Breast epithelium (tissue), 4 donors: ENCODE data around the gene STARD10. TPM values are rescaled to one million over a fixed set of nuclear protein-coding genes. Genes with fewer than 3 reads are reported as not detected.

Experiments used
- DNase-seq, 2 donors: peaks; one replicate each; pipeline ENCODE4 v3.0.0-alpha.2; 2019; ENCODE audit warnings: low spot score in 2 of 2
- H3K27ac ChIP-seq, 2 donors: fragments of 200-600 bp; sonication (generic) in 1 of 2; one replicate each; pipeline ENCODE4 v1.5.1; 2016 to 2019; ENCODE audit warnings: mild to moderate bottlenecking in 1 of 2
- H3K27me3 ChIP-seq, 2 donors: fragments of 200-600 bp; sonication (generic) in 1 of 2; one replicate each; pipeline versions ENCODE4 v1.5.1 to v1.6.0; 2017 to 2019; ENCODE audit warnings: control low read depth in 1 of 2, mild to moderate bottlenecking in 1 of 2
- H3K36me3 ChIP-seq: fragments of 200-600 bp; one replicate; pipeline ENCODE4 v1.5.1; 2019
- H3K4me1 ChIP-seq, 2 donors: fragments of 200-600 bp; sonication (generic); one replicate each; pipeline ENCODE4 v1.5.1; 2016 to 2019; ENCODE audit warnings: control low read depth in 1 of 2
- H3K4me3 ChIP-seq, 3 donors: fragments of 200-600 bp; sonication (generic); 1 replicate in 2 of 3; 2 replicates in 1 of 3; pipeline ENCODE4 v1.5.1; 2016 to 2019; ENCODE audit warnings: mild to moderate bottlenecking in 3 of 3, moderate library complexity in 2 of 3
- H3K9me3 ChIP-seq, 2 donors: fragments of 200-600 bp; sonication (generic) in 1 of 2; one replicate each; pipeline ENCODE4 v1.5.1; 2016 to 2019; ENCODE audit warnings: control low read depth in 1 of 2
- POLR2A ChIP-seq: fragments of 450-650 bp; IDR thresholded peaks from one replicate; pipeline ENCODE4 v1.6.1; 2016; ENCODE audit warnings: antibody characterized with exemption, mild to moderate bottlenecking, moderate library complexity
- POLR2AphosphoS5 ChIP-seq, 3 donors: sonication (generic); formaldehyde crosslinking; IDR thresholded peaks; one replicate each; pipeline ENCODE4 v1.6.1; 2017; ENCODE audit warnings: antibody characterized with exemption in 3 of 3
- intact Hi-C: fragments of 100-400 bp; cut with DNase I; formaldehyde crosslinking; loops from one replicate; pipeline ENCODE4 v1.15.1; 2023; ENCODE audit warnings: low total_unique reads
- total RNA-seq, 3 donors: library from RNA; depleted of rRNA; stranded (reverse); fragments of >200 nt; gene quantifications; one replicate each; pipeline ENCODE4 v1.1.0, GENCODE V29; 2016
- TF ChIP-seq, protein P1 (sequence below), 3 donors: fragments of 450-650 bp; IDR thresholded peaks; one replicate each; pipeline ENCODE4 v1.5.1; 2016 to 2017; ENCODE audit warnings: antibody characterized with exemption in 3 of 3, mild to moderate bottlenecking in 3 of 3, moderate library complexity in 3 of 3

Gene STARD10
- total RNA-seq, 3 donors from 2014 or later, result 20.6 to 117 (median 93.7) TPM

- TF ChIP-seq POLR2AphosphoS5 (IDR thresholded peaks at IDR 0.05) (no peak), POLR2A (no peak)
- TF ChIP-seq, protein P1, sequence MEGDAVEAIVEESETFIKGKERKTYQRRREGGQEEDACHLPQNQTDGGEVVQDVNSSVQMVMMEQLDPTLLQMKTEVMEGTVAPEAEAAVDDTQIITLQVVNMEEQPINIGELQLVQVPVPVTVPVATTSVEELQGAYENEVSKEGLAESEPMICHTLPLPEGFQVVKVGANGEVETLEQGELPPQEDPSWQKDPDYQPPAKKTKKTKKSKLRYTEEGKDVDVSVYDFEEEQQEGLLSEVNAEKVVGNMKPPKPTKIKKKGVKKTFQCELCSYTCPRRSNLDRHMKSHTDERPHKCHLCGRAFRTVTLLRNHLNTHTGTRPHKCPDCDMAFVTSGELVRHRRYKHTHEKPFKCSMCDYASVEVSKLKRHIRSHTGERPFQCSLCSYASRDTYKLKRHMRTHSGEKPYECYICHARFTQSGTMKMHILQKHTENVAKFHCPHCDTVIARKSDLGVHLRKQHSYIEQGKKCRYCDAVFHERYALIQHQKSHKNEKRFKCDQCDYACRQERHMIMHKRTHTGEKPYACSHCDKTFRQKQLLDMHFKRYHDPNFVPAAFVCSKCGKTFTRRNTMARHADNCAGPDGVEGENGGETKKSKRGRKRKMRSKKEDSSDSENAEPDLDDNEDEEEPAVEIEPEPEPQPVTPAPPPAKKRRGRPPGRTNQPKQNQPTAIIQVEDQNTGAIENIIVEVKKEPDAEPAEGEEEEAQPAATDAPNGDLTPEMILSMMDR (IDR thresholded peaks at IDR 0.05), result no peak
- Histone ChIP-seq H3K9me3 (no peaks in the 10 kb centered on the region), H3K27ac (no peak overlapping the region), H3K4me3 (no peak overlapping the region), H3K36me3 (no peaks in the 10 kb centered on the region), H3K27me3 (no peaks in the 10 kb centered on the region), H3K4me1 (no peaks in the 10 kb centered on the region)
- intact Hi-C loops, result no loop called here
- DNase-seq, result no peak
These were observed 46.5 kb downstream of the STARD10 start for GRCh38 chr11:72747289-72747855.

- Histone ChIP-seq H3K27ac (no peak overlapping the region), H3K36me3 (no peaks in the 10 kb centered on the region), H3K4me3 (no peak overlapping the region), H3K4me1 (no peaks in the 10 kb centered on the region), H3K9me3 (no peaks in the 10 kb centered on the region), H3K27me3 (no peaks in the 10 kb centered on the region)
- TF ChIP-seq POLR2A, result no peak
- TF ChIP-seq, protein P1 (IDR thresholded peaks at IDR 0.05), result no peak
- no peak for TF ChIP-seq POLR2AphosphoS5 (IDR thresholded peaks at IDR 0.05)
- intact Hi-C loops, result no loop called here
- no peak for DNase-seq
These were observed 47.0 kb downstream of the STARD10 start for GRCh38 chr11:72746821-72747220.

DNA sequence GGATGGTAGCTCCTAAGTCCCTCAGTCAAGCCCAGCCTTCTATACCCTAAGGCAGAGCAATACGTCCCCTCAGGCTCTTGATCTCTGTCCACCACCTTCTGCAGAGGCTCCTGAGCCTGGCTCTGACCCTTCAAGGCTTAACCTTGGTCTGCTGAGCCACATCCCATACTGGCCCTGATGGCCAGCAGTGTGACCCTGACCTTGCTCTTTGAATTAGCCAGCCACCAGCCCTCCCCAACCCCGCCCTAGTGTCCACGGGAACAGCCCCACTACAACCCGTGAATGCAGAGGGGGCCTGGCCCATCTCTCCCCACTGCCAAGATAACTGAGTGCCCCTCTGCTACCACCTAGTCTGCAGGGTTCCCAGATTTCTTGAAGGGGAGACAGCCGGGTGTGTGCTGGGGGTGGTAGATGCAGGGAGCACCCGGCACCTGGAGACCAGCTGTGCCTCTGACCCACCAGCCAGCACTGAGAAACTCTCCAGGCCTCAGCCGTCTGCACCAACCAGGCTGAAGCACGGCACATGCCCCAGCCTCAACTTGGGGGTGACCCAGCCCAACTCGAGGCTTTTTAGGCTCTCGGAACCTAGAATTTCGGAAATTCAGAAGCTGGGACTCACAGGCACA, 47.8 kb downstream of the STARD10 start:
- intact Hi-C loops, result no loop called here
- H3K27ac ChIP-seq, result no peak overlapping the region
- no peak for DNase-seq
- TF ChIP-seq POLR2AphosphoS5 (IDR thresholded peaks at IDR 0.05) (no peak), POLR2A (no peak)
- TF ChIP-seq, protein P1 (IDR thresholded peaks at IDR 0.05), result no peak
- no peaks in the 10 kb centered on the region for H3K36me3 ChIP-seq
- H3K4me1 ChIP-seq, result no peaks in the 10 kb centered on the region
- H3K4me3 ChIP-seq, result no peak overlapping the region
- H3K27me3 ChIP-seq, result no peaks in the 10 kb centered on the region
- no peaks in the 10 kb centered on the region for H3K9me3 ChIP-seq

DNA sequence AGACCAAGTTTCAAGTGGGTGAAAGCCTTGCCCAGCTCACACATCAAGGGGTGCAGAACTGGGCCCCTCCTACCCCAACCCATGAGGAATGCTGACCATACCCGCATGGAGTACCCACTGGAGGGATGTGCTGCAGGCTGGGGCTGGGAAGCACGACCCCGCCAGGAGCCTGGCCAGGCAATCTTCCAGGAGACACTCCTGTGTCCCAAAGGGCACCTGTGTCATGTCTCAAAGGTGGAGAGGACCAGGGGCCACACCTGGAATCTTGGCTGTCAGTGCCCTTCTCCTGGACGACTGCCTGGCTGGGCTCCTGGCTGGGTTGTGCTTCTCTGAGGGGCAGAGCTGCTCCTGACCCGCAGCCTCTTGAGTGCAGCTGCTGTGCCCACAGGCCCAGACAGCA, 48.3 kb downstream of the STARD10 start:
- Histone ChIP-seq H3K4me1 (no peaks in the 10 kb centered on the region), H3K9me3 (no peaks in the 10 kb centered on the region), H3K4me3 (no peak overlapping the region), H3K27ac (no peak overlapping the region), H3K27me3 (no peaks in the 10 kb centered on the region), H3K36me3 (no peaks in the 10 kb centered on the region)
- no peak for DNase-seq
- intact Hi-C loops, result no loop called here
- no peak for TF ChIP-seq POLR2A
- TF ChIP-seq, protein P1 (IDR thresholded peaks at IDR 0.05), result no peak
- no peak for TF ChIP-seq POLR2AphosphoS5 (IDR thresholded peaks at IDR 0.05)

DNA sequence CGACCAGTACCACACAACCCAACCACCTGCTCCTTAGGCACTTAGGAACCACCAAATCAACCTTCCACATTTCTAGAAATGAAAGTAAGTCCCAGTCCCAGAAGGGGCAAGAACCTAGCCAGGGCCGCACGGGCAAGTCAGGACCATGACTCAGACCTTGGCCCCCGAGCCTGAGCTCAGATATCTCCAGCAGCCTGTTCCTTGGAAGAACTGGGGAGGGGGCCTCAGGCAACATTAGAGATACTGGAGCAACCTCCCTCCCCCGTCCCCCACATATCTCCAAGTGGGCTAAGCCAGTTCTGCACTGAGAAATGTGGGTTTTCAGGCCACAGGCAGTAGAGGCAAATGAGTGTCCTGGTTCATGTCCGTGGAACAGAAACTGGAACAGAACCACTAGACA, 49.4 kb downstream of the STARD10 start:
- no peaks in the 10 kb centered on the region for H3K4me1 ChIP-seq
- H3K9me3 ChIP-seq, result no peaks in the 10 kb centered on the region
- intact Hi-C loops, result no loop called here
- H3K27ac ChIP-seq, result peak overlapping the region in 1 of 2 donors; percentile 25
- H3K27me3 ChIP-seq, result no peaks in the 10 kb centered on the region
- H3K4me3 ChIP-seq, result no peak overlapping the region
- DNase-seq, result no peak
- TF ChIP-seq POLR2A, result no peak
- no peak for TF ChIP-seq POLR2AphosphoS5 (IDR thresholded peaks at IDR 0.05)
- TF ChIP-seq, protein P1 (IDR thresholded peaks at IDR 0.05), result no peak
- no peaks in the 10 kb centered on the region for H3K36me3 ChIP-seq
